Upper lobe of left lung (tissue), 4 donors: ENCODE data around the gene MARK2.

ENCODE experiments used
- POLR2A ChIP-seq, 4 donors: fragments of 450-650 bp; IDR thresholded peaks; one replicate each; pipeline ENCODE4 v1.5.1; 2016 to 2017; ENCODE audit warnings: antibody characterized with exemption in 4 of 4, mild to moderate bottlenecking in 2 of 4
- POLR2AphosphoS5 ChIP-seq, 2 donors: sonication (generic); formaldehyde crosslinking; IDR thresholded peaks; one replicate each; pipeline ENCODE4 v1.5.1; 2017; ENCODE audit warnings: antibody characterized with exemption in 2 of 2
- TF ChIP-seq, protein P1 (sequence below), 6 experiments: fragments of 450-650 bp in 4 of 6; fragments of 200-600 bp in 2 of 6; sonication (generic) in 2 of 6; IDR thresholded peaks; one replicate each; pipeline ENCODE4 v1.5.1; 2016 to 2019; ENCODE audit warnings: antibody characterized with exemption in 6 of 6

DNA sequence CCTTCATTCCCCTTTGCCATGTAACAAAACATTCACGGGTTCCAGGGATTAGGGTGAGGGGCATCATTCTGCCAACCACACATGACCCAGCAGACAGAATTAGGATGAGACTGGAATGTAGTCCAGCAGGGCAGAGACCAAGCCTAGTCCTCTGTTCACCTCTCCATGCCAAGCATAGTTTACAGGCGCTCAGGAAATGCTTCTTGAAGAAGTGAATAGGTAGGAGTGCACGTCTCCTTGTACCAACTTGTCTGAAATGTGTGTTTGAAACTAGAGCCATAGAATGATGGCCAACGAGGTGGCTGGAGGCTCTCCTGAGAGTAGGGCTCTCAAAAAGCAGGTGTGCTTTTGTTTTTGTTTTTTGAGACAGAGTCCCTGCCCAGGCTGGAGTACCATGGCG is 17.5 kb upstream of the MARK2 start:
- TF ChIP-seq, protein P1, sequence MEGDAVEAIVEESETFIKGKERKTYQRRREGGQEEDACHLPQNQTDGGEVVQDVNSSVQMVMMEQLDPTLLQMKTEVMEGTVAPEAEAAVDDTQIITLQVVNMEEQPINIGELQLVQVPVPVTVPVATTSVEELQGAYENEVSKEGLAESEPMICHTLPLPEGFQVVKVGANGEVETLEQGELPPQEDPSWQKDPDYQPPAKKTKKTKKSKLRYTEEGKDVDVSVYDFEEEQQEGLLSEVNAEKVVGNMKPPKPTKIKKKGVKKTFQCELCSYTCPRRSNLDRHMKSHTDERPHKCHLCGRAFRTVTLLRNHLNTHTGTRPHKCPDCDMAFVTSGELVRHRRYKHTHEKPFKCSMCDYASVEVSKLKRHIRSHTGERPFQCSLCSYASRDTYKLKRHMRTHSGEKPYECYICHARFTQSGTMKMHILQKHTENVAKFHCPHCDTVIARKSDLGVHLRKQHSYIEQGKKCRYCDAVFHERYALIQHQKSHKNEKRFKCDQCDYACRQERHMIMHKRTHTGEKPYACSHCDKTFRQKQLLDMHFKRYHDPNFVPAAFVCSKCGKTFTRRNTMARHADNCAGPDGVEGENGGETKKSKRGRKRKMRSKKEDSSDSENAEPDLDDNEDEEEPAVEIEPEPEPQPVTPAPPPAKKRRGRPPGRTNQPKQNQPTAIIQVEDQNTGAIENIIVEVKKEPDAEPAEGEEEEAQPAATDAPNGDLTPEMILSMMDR (IDR thresholded peaks at IDR 0.05), result no peak
- no peak for TF ChIP-seq POLR2A (IDR thresholded peaks at IDR 0.05)
- TF ChIP-seq POLR2AphosphoS5 (IDR thresholded peaks at IDR 0.05), result no peak
